Stimulated activated CD4-positive, alpha-beta T cell treated with anti-CD3 and anti-CD28 coated beads, Interleukin-15, amount 100 ng/mL, for 24 hours (primary cell): ENCODE results near the gene STAMBPL1.
"Not testable (repeated sequence)": the region's sequence is repeated elsewhere in the genome, so short reads cannot be mapped to it uniquely, and the experiment has no call there.

Experiments
- DNase-seq: peaks from one replicate; pipeline ENCODE4 v3.0.0-alpha.2; 2020

The STAMBPL1 gene

GRCh38 chr10:88926566-88927415 lies 46.7 kb downstream of the STAMBPL1 start:
- no peak for DNase-seq

- DNase-seq: no peak
Measured at GRCh38 chr10:88927416-88927690, 47.3 kb downstream of the STAMBPL1 start.

GRCh38 chr10:88928254-88928653 lies 48.2 kb downstream of the STAMBPL1 start:
- no peak for DNase-seq

GRCh38 chr10:88931548-88931947 lies 51.5 kb downstream of the STAMBPL1 start:
- DNase-seq: no peak

GRCh38 chr10:88932029-88932428 lies 52.0 kb downstream of the STAMBPL1 start:
- DNase-seq: not testable (repeated sequence)

- DNase-seq: peak; percentile 51
Measured at GRCh38 chr10:88932539-88933256, 52.7 kb downstream of the STAMBPL1 start.

- DNase-seq: no peak
Measured at GRCh38 chr10:88933564-88933963, 53.5 kb downstream of the STAMBPL1 start.

GRCh38 chr10:88934900-88935672 lies 55.0 kb downstream of the STAMBPL1 start:
- peak; percentile 78 for DNase-seq

GRCh38 chr10:88936656-88937055 lies 56.6 kb downstream of the STAMBPL1 start:
- DNase-seq: no peak

- DNase-seq: no peak
Measured at GRCh38 chr10:88938039-88938438, 58.0 kb downstream of the STAMBPL1 start.

- no peak for DNase-seq
Measured at GRCh38 chr10:88938938-88939337, 58.9 kb downstream of the STAMBPL1 start.

GRCh38 chr10:88941026-88941425 lies 61.0 kb downstream of the STAMBPL1 start:
- no peak for DNase-seq

- no peak for DNase-seq
Measured at GRCh38 chr10:88943778-88944177, 63.7 kb downstream of the STAMBPL1 start.

GRCh38 chr10:88944813-88945212 lies 64.8 kb downstream of the STAMBPL1 start:
- no peak for DNase-seq

GRCh38 chr10:88946200-88946599 lies 66.2 kb downstream of the STAMBPL1 start:
- DNase-seq: no peak

GRCh38 chr10:88946965-88947590 lies 67.0 kb downstream of the STAMBPL1 start:
- no peak for DNase-seq

- no peak for DNase-seq
Measured at GRCh38 chr10:88949051-88949450, 69.0 kb downstream of the STAMBPL1 start.

GRCh38 chr10:88949912-88950837 lies 70.1 kb downstream of the STAMBPL1 start:
- DNase-seq: no peak

- DNase-seq: no peak
Measured at GRCh38 chr10:88952647-88953111, 72.6 kb downstream of the STAMBPL1 start, which contains the start of gene ACTA2. ACTA2 (minus strand) TSS chr10:88952773; CDS start chr10:88948930, 3,843 bp downstream.

- no peak for DNase-seq
Measured at GRCh38 chr10:88953662-88954061, 73.6 kb downstream of the STAMBPL1 start.

- DNase-seq: no peak
Measured at GRCh38 chr10:88954458-88955083, 74.5 kb downstream of the STAMBPL1 start.
